OCI-LY7 (cell line): Measurements from ENCODE around the gene KCTD5.

Experiments
- CTCF ChIP-seq: fragments of 200-600 bp; sonication (generic); conservative IDR thresholded peaks from 2 replicates; pipeline ENCODE4 v1.5.1; 2014; ENCODE audit warnings: mild to moderate bottlenecking, antibody characterized with exemption, low read length, moderate library complexity, mixed read lengths
- EZH2phosphoT487 ChIP-seq: fragments of 200-600 bp; sonication (generic); IDR thresholded peaks from 2 replicates; pipeline ENCODE4 v1.6.1; 2018; ENCODE audit warnings: low read depth, borderline replicate concordance, mild to moderate bottlenecking, mixed run types, antibody characterized with exemption, low read length, moderate library complexity, mixed read lengths

- TF ChIP-seq CTCF (peak; percentile 56; the same call in 1 of the 2 replicates), EZH2phosphoT487 (no peak)
Measured at GRCh38 chr16:2720719-2721633, 38.7 kb downstream of the KCTD5 start.
